KOPT-K1 (cell line): ENCODE measurements around the gene LYZL4.

Experiments
- H3K27ac ChIP-seq: fragments of 200-600 bp; sonication (generic); 2 replicates; pipeline ENCODE4 v1.5.1; 2016; ENCODE audit warnings: antibody characterized with exemption, mild to moderate bottlenecking, low read depth, low read length; ENCODE audit not compliant: poor library complexity, severe bottlenecking
- H3K36me3 ChIP-seq: fragments of 200-600 bp; sonication (generic); 2 replicates; pipeline ENCODE4 v1.5.1; 2017; ENCODE audit warnings: antibody characterized with exemption, mild to moderate bottlenecking, low read length, moderate library complexity; ENCODE audit not compliant: insufficient read depth
- H3K9me3 ChIP-seq: fragments of 200-600 bp; sonication (generic); 2 replicates; pipeline ENCODE4 v1.5.1; 2017; ENCODE audit warnings: antibody characterized with exemption, low read length, mild to moderate bottlenecking; ENCODE audit not compliant: insufficient read depth, poor library complexity, severe bottlenecking

LYZL4 gene

GRCh38 chr3:42405857-42406256, 4.6 kb downstream of the LYZL4 start:
- no peaks in the 10 kb centered on the region for H3K9me3 ChIP-seq
- H3K36me3 ChIP-seq: no peaks in the 10 kb centered on the region

GRCh38 chr3:42403737-42404136, 6.7 kb downstream of the LYZL4 start:
- no peaks in the 10 kb centered on the region for H3K9me3 ChIP-seq
- no peak overlapping the region for H3K27ac ChIP-seq
- no peaks in the 10 kb centered on the region for H3K36me3 ChIP-seq

More at GRCh38 chr3:42405857-42406256, 4.6 kb downstream of the LYZL4 start:
- H3K27ac ChIP-seq: no peak overlapping the region

- no peak overlapping the region for H3K27ac ChIP-seq
- no peaks in the 10 kb centered on the region for H3K9me3 ChIP-seq
- H3K36me3 ChIP-seq: no peaks in the 10 kb centered on the region
Observed at GRCh38 chr3:42402394-42403096, 7.9 kb downstream of the LYZL4 start.

GRCh38 chr3:42398080-42398479, 12.3 kb downstream of the LYZL4 start:
- Histone ChIP-seq H3K9me3 (no peaks in the 10 kb centered on the region), H3K36me3 (no peaks in the 10 kb centered on the region), H3K27ac (no peak overlapping the region)

- Histone ChIP-seq H3K36me3 (no peaks in the 10 kb centered on the region), H3K27ac (no peak overlapping the region), H3K9me3 (no peaks in the 10 kb centered on the region)
Observed at GRCh38 chr3:42397644-42398043, 12.8 kb downstream of the LYZL4 start.

GRCh38 chr3:42394579-42395288, 15.7 kb downstream of the LYZL4 start:
- no peak overlapping the region for H3K27ac ChIP-seq
- H3K36me3 ChIP-seq: no peaks in the 10 kb centered on the region
- no peaks in the 10 kb centered on the region for H3K9me3 ChIP-seq

GRCh38 chr3:42387802-42388651, 22.4 kb downstream of the LYZL4 start:
- Histone ChIP-seq H3K9me3 (no peaks in the 10 kb centered on the region), H3K27ac (peak overlapping the region; percentile 40), H3K36me3 (no peaks in the 10 kb centered on the region)

GRCh38 chr3:42381551-42382082, 28.8 kb downstream of the LYZL4 start:
- no peak overlapping the region for H3K27ac ChIP-seq
- H3K9me3 ChIP-seq: no peaks in the 10 kb centered on the region
- no peaks in the 10 kb centered on the region for H3K36me3 ChIP-seq

- H3K36me3 ChIP-seq: no peaks in the 10 kb centered on the region
- H3K9me3 ChIP-seq: no peaks in the 10 kb centered on the region
- no peak overlapping the region for H3K27ac ChIP-seq
Observed at GRCh38 chr3:42377681-42378080, 32.7 kb downstream of the LYZL4 start.

GRCh38 chr3:42376344-42376798, 34.0 kb downstream of the LYZL4 start:
- Histone ChIP-seq H3K9me3 (no peaks in the 10 kb centered on the region), H3K36me3 (no peaks in the 10 kb centered on the region), H3K27ac (no peak overlapping the region)

GRCh38 chr3:42375121-42375800, 35.1 kb downstream of the LYZL4 start:
- H3K9me3 ChIP-seq: no peaks in the 10 kb centered on the region
- no peaks in the 10 kb centered on the region for H3K36me3 ChIP-seq
- no peak overlapping the region for H3K27ac ChIP-seq

- Histone ChIP-seq H3K27ac (no peak overlapping the region), H3K36me3 (no peaks in the 10 kb centered on the region), H3K9me3 (no peaks in the 10 kb centered on the region)
Observed at GRCh38 chr3:42371776-42372175, 38.6 kb downstream of the LYZL4 start.

GRCh38 chr3:42369832-42370231, 40.6 kb downstream of the LYZL4 start:
- Histone ChIP-seq H3K36me3 (no peaks in the 10 kb centered on the region), H3K27ac (no peak overlapping the region), H3K9me3 (no peaks in the 10 kb centered on the region)

- H3K9me3 ChIP-seq: no peaks in the 10 kb centered on the region
- no peaks in the 10 kb centered on the region for H3K36me3 ChIP-seq
- H3K27ac ChIP-seq: no peak overlapping the region
Observed at GRCh38 chr3:42369304-42369703, 41.1 kb downstream of the LYZL4 start.
